COLO829 (cell line): ENCODE data around the gene NMRK2.
"Not testable (repeated sequence)": the region's sequence is repeated elsewhere in the genome, so short reads cannot be mapped to it uniquely, and the experiment has no call there.

Source experiments
- DNase-seq: peaks from one replicate; pipeline ENCODE4 v3.0.0; 2012; ENCODE audit warnings: low spot score

NMRK2 gene, protein sequence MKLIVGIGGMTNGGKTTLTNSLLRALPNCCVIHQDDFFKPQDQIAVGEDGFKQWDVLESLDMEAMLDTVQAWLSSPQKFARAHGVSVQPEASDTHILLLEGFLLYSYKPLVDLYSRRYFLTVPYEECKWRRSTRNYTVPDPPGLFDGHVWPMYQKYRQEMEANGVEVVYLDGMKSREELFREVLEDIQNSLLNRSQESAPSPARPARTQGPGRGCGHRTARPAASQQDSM

DNA sequence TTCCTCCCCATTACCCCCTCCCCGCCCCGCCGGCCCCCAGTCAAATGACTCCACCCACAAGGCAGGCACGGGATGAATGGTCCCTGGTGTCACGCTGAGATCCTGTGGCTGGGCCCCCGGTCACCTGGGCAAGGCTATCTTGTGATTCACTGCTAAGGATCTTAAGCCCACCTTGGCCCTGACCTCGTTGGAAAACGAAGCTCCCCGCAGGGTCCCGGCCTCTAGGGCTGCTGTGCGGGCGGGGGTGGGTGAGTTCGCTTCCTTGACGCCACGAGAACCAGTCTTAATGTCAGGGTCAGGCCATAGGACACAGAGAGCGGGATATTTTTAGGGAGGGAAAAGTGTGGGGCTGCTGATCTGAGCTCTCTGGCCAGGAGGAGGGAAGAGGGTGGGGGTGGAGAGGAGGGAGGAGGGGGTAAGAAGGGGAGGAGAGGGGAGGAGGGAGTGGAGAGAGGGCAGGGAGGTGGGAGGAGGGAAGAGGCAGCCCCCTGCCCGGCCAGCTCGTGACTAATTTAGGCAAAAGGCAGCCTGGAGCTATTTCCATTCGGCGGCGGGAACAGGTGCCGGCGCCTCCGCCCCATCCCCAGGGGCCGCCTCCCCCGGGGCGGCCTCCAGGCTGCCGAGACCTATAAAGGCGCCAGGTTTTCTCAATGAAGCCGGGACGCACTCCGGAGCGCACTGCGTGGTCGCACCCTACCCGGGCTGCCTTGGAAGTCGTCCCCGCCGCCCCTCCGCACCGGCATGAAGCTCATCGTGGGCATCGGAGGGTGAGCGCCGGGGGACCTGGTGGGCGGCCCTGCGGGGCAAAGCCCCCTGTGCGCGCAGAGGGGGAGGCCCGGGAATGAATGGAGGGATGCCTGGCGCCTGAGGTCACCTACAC lies at the start of gene NMRK2:
NMRK2 (plus strand) TSS at position 139 of the 880 bp plus-strand sequence; CDS start at position 742, 603 bp downstream.
- DNase-seq = no peak

- no peak for DNase-seq
Observed at GRCh38 chr19:3890591-3890990, 42.3 kb upstream of the NMRK2 start.

- DNase-seq = no peak
Observed at GRCh38 chr19:3893509-3894179, 39.2 kb upstream of the NMRK2 start.

- DNase-seq = not testable (repeated sequence)
Observed at GRCh38 chr19:3894959-3895358, 37.9 kb upstream of the NMRK2 start.

- DNase-seq = no peak
Observed at GRCh38 chr19:3895788-3896187, 37.1 kb upstream of the NMRK2 start.

- DNase-seq = no peak
Observed at GRCh38 chr19:3897936-3898335, 34.9 kb upstream of the NMRK2 start.

DNA sequence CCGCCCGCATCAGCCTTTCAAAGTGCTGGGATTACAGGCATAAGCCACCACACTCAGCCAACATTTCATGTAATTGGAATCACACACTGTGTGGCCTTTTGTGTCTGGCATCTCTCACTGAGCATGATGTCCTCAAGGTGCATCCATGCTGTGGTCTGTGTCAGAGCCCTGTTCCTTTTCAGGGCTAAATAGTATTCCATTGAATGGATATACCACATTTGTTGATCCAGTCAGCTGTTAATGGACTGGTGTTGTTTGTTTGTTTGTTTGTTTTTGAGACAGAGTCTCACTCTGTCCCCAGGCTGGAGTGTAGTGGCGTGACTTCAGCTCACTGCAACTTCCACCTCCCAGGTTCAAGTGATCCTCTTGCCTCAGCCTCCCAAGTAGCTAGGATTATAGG lies 34.4 kb upstream of the NMRK2 start:
- no peak for DNase-seq

DNA sequence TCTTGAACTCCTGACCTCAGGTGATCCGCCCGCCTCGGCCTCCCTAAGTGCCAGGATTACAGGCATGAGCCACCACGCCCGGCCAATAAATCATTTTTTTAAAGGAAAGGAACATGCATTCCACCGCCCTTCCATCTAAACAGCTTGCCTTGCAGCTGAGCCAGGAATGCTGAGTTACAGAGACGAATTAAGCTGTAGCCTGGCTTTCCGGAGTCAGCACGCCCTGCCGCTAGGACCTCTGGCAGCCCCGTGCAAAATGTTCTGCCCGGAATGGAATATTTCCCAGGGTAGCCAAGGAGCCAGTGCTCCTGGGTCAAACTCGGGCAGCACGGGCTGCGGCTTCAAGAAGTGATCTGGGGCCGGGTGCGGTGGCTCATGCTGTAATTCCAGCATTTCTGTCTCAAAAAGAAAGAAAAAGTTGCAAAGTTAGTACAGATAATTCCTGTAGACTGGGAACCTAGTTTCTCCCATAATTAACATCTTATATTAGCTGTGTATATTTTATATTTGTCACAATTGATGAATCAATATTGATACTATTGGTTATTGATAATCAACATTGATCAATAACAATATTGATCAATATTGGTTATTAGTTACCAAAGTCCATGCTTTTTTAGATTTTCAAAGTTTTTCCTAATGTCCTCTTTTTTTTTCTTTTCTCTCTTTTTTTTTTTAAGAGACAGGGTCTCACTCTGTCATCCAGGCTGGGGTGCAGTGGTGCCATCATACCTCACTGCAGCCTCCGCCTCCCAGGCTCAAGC lies 33.2 kb upstream of the NMRK2 start:
- no peak for DNase-seq

GRCh38 chr19:3902317-3902973 lies 30.4 kb upstream of the NMRK2 start:
- DNase-seq = no peak

DNA sequence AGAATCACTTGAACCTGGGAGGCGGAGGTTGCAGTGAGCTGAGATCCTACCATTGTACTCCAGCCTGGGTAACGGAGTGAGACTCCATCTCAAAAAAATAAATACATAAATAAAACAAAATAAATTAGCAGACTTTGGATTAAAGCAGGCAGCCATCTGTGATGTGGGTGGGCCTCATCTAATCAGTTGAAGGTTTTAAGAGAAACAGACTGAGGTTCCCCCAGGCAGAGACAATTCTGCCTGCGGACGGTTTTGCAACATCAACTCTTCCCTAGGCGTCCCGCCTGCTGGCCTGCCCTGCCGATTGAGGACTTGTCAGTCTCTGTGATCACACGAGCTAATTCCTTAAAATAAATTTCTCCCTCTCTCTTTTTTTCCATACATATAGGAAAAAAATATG lies 28.6 kb upstream of the NMRK2 start:
- DNase-seq = no peak

GRCh38 chr19:3907626-3908265 lies 25.1 kb upstream of the NMRK2 start:
- DNase-seq = no peak

DNA sequence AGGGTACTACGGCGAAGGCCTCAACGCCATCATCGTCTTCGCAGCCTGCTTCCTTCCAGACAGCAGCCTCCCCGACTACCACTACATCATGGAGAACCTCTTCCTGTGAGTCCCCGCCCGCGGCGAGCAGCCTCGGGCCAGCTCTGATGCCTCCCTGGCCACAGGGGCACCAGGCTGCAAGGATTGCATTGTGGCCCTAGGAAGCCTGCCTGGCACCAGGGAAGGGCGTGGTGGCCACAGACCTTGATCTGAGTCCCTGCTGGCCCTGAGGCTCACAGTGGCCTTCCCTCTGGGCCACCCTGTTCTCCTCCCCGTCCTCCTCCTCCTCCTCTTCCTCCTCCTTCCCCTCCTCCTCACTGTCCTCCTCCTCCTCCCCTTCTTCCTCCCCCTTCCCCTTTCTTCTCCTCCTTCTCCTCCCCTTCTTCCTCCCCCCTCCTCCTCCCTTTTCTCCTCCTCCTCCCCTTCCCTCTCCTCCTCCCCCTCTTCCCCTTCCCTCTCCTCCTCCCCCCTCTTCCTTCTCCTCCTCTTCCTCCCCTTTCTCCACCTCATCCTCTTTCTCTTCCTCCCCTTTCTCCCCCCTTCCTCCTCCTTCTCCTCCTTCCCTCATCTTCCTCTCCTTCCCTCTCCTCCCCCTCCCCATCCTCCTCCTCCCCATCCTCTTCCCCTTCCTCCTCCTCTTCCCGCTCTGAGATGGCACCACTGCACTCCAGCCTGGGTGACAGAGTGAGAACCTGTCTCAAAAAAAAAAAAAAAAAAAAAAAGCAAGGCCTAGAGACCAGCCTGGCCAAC lies 24.4 kb upstream of the NMRK2 start:
- DNase-seq = no peak

DNA sequence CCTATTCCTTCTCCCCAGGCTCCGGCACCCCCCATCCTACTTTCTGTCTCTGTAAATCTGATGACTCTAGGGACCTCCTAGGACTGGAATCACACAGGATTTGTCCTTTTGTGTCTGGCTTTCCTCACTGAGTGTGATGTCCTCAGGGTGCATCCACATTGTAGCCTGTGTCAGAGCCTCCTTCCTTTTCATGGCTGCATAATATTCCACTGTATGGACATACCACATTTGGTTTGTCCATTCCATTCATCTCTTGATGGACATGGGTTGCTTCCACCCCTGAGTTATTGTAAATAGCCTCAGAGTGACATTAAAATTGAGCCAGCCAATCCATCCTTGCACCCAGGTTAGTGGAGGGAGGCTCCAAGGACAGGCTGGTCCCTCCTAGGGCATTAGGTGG lies 22.8 kb upstream of the NMRK2 start:
- no peak for DNase-seq

GRCh38 chr19:3914199-3914598 lies 18.7 kb upstream of the NMRK2 start:
- no peak for DNase-seq

GRCh38 chr19:3916033-3916432 lies 16.8 kb upstream of the NMRK2 start:
- DNase-seq = no peak

DNA sequence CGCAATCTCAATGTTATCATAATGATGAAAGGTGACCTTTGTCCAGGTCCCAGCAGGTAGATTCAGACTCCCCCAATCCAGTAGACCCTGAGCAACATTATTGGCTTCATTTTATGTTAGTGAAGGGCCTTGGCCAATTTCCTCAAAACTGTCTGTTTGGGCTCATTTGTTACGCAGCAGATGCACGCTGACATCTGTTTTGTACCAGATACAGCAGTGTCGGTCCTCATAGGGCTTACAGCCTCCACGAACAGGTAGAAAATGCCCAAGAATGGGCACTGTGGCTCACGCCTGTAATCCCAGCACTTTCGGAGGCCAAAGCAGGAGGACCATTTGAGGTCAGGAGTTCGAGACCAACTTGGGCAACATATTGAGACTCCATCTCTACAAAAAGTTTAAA lies 13.1 kb upstream of the NMRK2 start:
- no peak for DNase-seq

DNA sequence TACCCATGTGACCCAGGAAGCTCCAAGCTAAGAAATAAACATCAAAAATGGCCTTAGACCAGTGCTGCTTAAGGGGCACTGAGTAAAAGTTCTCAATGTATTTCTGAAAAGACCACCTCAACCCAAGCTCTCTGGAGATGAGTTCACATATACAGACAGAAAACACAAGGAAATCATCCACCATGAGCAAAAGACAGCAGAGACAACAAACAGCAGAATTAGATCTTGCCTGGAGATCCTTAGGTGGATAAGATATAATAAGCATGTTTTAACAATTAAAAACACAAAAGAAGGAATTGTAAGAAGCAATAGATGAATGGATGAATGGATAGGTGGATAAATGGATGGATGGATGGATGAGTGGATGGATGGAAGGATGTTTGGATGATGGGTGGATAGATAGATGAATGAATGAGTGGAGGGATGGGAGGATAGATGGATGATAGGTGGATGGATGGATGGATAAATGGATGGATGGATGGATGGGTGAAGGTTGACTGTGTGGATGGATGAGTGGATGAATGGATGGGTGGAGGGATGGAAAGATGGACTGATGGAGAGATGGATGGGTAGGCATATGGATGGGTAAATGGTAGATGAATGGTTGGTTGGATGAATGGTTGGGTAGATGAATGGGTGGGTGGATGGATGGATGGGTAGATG lies 9.6 kb upstream of the NMRK2 start:
- DNase-seq = no peak

DNA sequence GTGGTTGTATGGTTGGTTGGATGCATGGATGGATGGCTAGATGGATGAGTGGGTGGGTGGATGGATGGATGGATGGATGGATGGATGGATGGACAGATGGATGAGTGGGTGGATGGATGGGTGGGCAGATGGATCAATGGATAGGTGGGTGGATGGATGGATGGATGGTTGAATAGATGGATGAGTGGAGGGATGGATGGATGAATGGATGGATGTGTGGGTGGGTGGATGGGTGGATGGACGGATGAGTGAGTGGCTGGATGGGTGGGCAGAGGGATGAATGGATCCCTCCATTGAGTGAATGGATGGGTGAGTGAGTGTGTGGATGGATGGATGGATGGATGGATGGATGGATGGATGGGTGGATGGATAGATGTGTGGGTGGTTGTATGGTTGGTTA lies 9.0 kb upstream of the NMRK2 start:
- DNase-seq = no peak

DNA sequence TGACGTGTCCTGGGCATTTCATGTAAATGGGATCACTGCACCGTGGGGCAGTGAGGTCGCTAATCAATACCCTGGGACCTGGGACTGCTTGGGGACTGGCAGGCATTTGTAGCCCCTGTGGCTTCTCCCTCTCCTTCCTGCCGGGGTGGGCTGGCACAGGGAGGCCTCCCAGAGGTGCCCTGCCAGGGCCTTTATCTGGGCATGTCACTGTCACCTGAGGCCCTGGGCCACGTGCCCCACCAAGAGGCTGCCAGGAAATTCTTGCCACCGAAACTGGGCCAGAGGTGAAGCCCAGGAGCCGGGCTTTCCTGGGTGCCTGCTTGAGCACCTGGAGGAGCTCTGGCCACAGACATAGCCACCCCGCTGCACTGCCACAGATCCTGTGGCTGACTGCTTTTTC lies 1.8 kb upstream of the NMRK2 start:
- DNase-seq = no peak
